H1 (cell line): Measurements from ENCODE around the gene CADPS. TPM values are rescaled to one million over a fixed set of nuclear protein-coding genes. Genes with fewer than 3 reads are reported as not detected.

Source experiments
- CTCF ChIA-PET: fragments of 300-600 bp; sonication (Branson Sonifier 250); formaldehyde crosslinking; loops from one replicate; lab custom pipeline; 2021; ENCODE audit not compliant: partially characterized antibody; lab: Charles Lee
- POLR2A ChIA-PET: fragments of 300-600 bp; sonication (Branson Sonifier 250); formaldehyde crosslinking; loops from one replicate; lab custom pipeline; 2021; ENCODE audit warnings: inconsistent platforms; ENCODE audit not compliant: partially characterized antibody; lab: Charles Lee
- DNase-seq, 2 experiments: peaks; one replicate each; pipeline versions ENCODE4 v3.0.0 to v3.0.0-alpha.2; 2010 to 2022; ENCODE audit warnings: low spot score in 2 of 2, low read depth in 1 of 2, mixed read lengths in 1 of 2
- FAIRE-seq: peaks from 2 replicates; lab custom pipeline; 2011; peaks lifted over from hg19 to GRCh38; lab: Jason Lieb, UNC
- H2AFZ ChIP-seq: 2 replicates; pipeline ENCODE4 v1.8.1; 2012; ENCODE audit warnings: low read length, inconsistent platforms
- H2AK5ac ChIP-seq: 2 replicates; pipeline ENCODE4 v1.6.1; 2013; ENCODE audit warnings: low read depth, low read length
- H2BK120ac ChIP-seq: replicated peaks from 2 replicates; pipeline ENCODE3; 2013; ENCODE audit warnings: low read depth, low read length, inconsistent platforms
- H2BK12ac ChIP-seq: 2 replicates; pipeline ENCODE4 v1.6.1; 2013; ENCODE audit warnings: low read depth, low read length
- H2BK15ac ChIP-seq: 2 replicates; pipeline ENCODE4 v1.6.1; 2013; ENCODE audit warnings: low read length
- H2BK20ac ChIP-seq: 2 replicates; pipeline ENCODE4 v1.6.1; 2013; ENCODE audit warnings: low read length
- H2BK5ac ChIP-seq: 2 replicates; pipeline ENCODE4 v1.6.1; 2013; ENCODE audit warnings: low read depth, low read length
- H3K14ac ChIP-seq: 2 replicates; pipeline ENCODE4 v1.6.1; 2013; ENCODE audit warnings: inconsistent platforms; ENCODE audit not compliant: insufficient read length
- H3K18ac ChIP-seq: 2 replicates; pipeline ENCODE4 v1.6.1; 2013; ENCODE audit warnings: low read length; ENCODE audit errors: extremely low read depth
- H3K23ac ChIP-seq: 2 replicates; pipeline ENCODE4 v1.6.1; 2013; ENCODE audit warnings: inconsistent platforms; ENCODE audit not compliant: insufficient read length
- H3K23me2 ChIP-seq: 2 replicates; pipeline ENCODE4 v1.6.1; 2013; ENCODE audit warnings: low read depth, low read length
- H3K27ac ChIP-seq: 2 replicates; pipeline ENCODE4 v1.6.1; 2011; ENCODE audit warnings: low read depth, low read length, inconsistent platforms
- H3K27me3 ChIP-seq, 4 experiments: replicated peaks in 1 of 4; 1 replicate in 1 of 4; 2 replicates in 3 of 4; pipeline versions ENCODE4 v1.6.1 to v1.8.1; 2011 to 2013; ENCODE audit warnings: low read length in 3 of 4, mild to moderate bottlenecking in 3 of 4, inconsistent platforms in 2 of 4, mixed read lengths in 2 of 4, moderate library complexity in 1 of 4; ENCODE audit not compliant: control insufficient read depth in 3 of 4, insufficient read depth in 3 of 4; ENCODE audit errors: extremely low read depth in 1 of 4
- H3K36me3 ChIP-seq, 4 experiments: 2 replicates each; pipeline versions ENCODE4 v1.6.1 to v1.8.1; 2011 to 2013; ENCODE audit warnings: mild to moderate bottlenecking in 4 of 4, low read length in 3 of 4, moderate library complexity in 2 of 4, control low read depth in 1 of 4, inconsistent platforms in 1 of 4; ENCODE audit not compliant: insufficient read depth in 4 of 4, control insufficient read depth in 2 of 4
- H3K4ac ChIP-seq: replicated peaks from 2 replicates; pipeline ENCODE3; 2013; ENCODE audit warnings: low read length, low read depth, mixed read lengths, inconsistent platforms; ENCODE audit not compliant: insufficient read length
- H3K4me1 ChIP-seq, 4 experiments: replicated peaks in 1 of 4; 1 replicate in 1 of 4; 2 replicates in 3 of 4; pipeline versions ENCODE4 v1.6.1 to v1.8.1; 2011 to 2013; ENCODE audit warnings: low read length in 3 of 4, inconsistent platforms in 2 of 4, mixed read lengths in 1 of 4; ENCODE audit not compliant: insufficient read depth in 4 of 4, control insufficient read depth in 3 of 4
- H3K4me2 ChIP-seq, 2 experiments: 2 replicates each; pipeline versions ENCODE4 v1.6.1 to v1.8.1; 2011 to 2013; ENCODE audit warnings: low read depth in 2 of 2, low read length in 2 of 2, control low read depth in 1 of 2, inconsistent platforms in 1 of 2, mild to moderate bottlenecking in 1 of 2; ENCODE audit not compliant: insufficient read depth in 1 of 2
- H3K4me3 ChIP-seq, 4 experiments: fragments of 200-600, 300-600 bp in 1 of 4; sonication (generic), shearing (Covaris generic), sonication (Bioruptor Twin) in 1 of 4; 2 replicates each; pipeline versions ENCODE4 v1.5.1 to v1.8.1; 2011 to 2016; ENCODE audit warnings: low read length in 4 of 4, low read depth in 3 of 4, control low read depth in 2 of 4, inconsistent platforms in 2 of 4, mild to moderate bottlenecking in 2 of 4, mixed read lengths in 1 of 4, moderate library complexity in 1 of 4; ENCODE audit not compliant: insufficient read depth in 2 of 4; ENCODE audit errors: extremely low read depth in 1 of 4
- H3K56ac ChIP-seq: replicated peaks from 2 replicates; pipeline ENCODE3; 2013; ENCODE audit warnings: low read depth, mild to moderate bottlenecking, mixed read lengths, low read length, inconsistent platforms; ENCODE audit not compliant: insufficient read length
- H3K79me1 ChIP-seq: 2 replicates; pipeline ENCODE4 v1.6.1; 2013; ENCODE audit warnings: low read depth, low read length, control low read depth
- H3K79me2 ChIP-seq, 2 experiments: 2 replicates each; pipeline versions ENCODE4 v1.6.1 to v1.8.1; 2012 to 2013; ENCODE audit warnings: low read length in 2 of 2, mild to moderate bottlenecking in 2 of 2, inconsistent platforms in 1 of 2; ENCODE audit not compliant: insufficient read depth in 2 of 2, control insufficient read depth in 1 of 2
- H3K9ac ChIP-seq, 4 experiments: replicated peaks in 1 of 4; 1 replicate in 1 of 4; 2 replicates in 3 of 4; pipeline versions ENCODE4 v1.6.1 to v1.8.1; 2011 to 2013; ENCODE audit warnings: low read depth in 3 of 4, low read length in 3 of 4, control low read depth in 2 of 4, mild to moderate bottlenecking in 2 of 4, moderate library complexity in 2 of 4, inconsistent platforms in 1 of 4; ENCODE audit errors: extremely low read depth in 1 of 4
- H3K9me3 ChIP-seq, 2 experiments: 2 replicates each; pipeline versions ENCODE4 v1.6.1 to v1.8.1; 2012 to 2013; ENCODE audit warnings: mild to moderate bottlenecking in 2 of 2, moderate library complexity in 2 of 2, control low read depth in 1 of 2, inconsistent platforms in 1 of 2, low read depth in 1 of 2, low read length in 1 of 2, mixed read lengths in 1 of 2; ENCODE audit not compliant: insufficient read depth in 2 of 2
- H4K20me1 ChIP-seq, 2 experiments: replicated peaks in 1 of 2; 2 replicates each; pipeline versions ENCODE3 to v1.8.1; 2011 to 2013; ENCODE audit warnings: inconsistent platforms in 2 of 2, low read length in 2 of 2, mild to moderate bottlenecking in 1 of 2; ENCODE audit not compliant: insufficient read depth in 2 of 2, control insufficient read depth in 1 of 2
- H4K5ac ChIP-seq: 2 replicates; pipeline ENCODE4 v1.6.1; 2013; ENCODE audit warnings: low read length, low read depth, mixed read lengths, inconsistent platforms; ENCODE audit not compliant: insufficient read length
- H4K8ac ChIP-seq: 2 replicates; pipeline ENCODE4 v1.8.0; 2013; ENCODE audit warnings: mild to moderate bottlenecking, moderate library complexity, low read length, inconsistent platforms; ENCODE audit not compliant: insufficient read depth; ENCODE audit errors: extremely low read depth
- H4K91ac ChIP-seq: replicated peaks from 2 replicates; pipeline ENCODE3; 2013; ENCODE audit warnings: low read length, mixed read lengths, inconsistent platforms; ENCODE audit not compliant: insufficient read length
- CHD2 ChIP-seq: IDR thresholded peaks from 2 replicates; pipeline ENCODE4 v1.6.1; 2012; ENCODE audit warnings: low read length, improper control_type of control experiment
- EGR1 ChIP-seq: IDR thresholded peaks from 2 replicates; pipeline ENCODE4 v1.6.1; 2011; ENCODE audit warnings: low read depth, low read length, borderline replicate concordance
- JUND ChIP-seq: IDR thresholded peaks from 2 replicates; pipeline ENCODE4 v1.6.1; 2011; ENCODE audit warnings: mild to moderate bottlenecking, improper control_type of control experiment, low read length
- PHF8 ChIP-seq: fragments of 200-600 bp; sonication (generic); conservative IDR thresholded peaks from 2 replicates; pipeline ENCODE4 v1.7.1; 2012; ENCODE audit warnings: low read depth, mild to moderate bottlenecking, inconsistent platforms, low read length, moderate library complexity
- TAF1 ChIP-seq: IDR thresholded peaks from 2 replicates; pipeline ENCODE4 v1.6.1; 2011; ENCODE audit warnings: mild to moderate bottlenecking, low read depth, low read length
- WGBS, 2 experiments: shearing (Covaris generic) in 1 of 2; methylation state at CpG; one replicate each; pipeline versions ENCODE4 v1.1.6 to v1.1.7; 2013 to 2015; ENCODE audit warnings: low lambda C conversion rate in 2 of 2, mixed read lengths in 2 of 2, inconsistent platforms in 1 of 2, low coverage in 1 of 2, missing lambda C conversion rate in 1 of 2; ENCODE audit not compliant: insufficient replicate concordance in 2 of 2, insufficient coverage in 1 of 2, insufficient read length in 1 of 2; ENCODE audit errors: extremely low coverage in 1 of 2, missing lambda C conversion rate in 1 of 2; 5-methylcytosine and 5-hydroxymethylcytosine counted together
- polyA plus RNA-seq, 7 experiments: library from polyadenylated mRNA; depleted of rRNA in 3 of 7; stranded (reverse) in 5 of 7; unstranded in 2 of 7; fragments of >200 nt in 5 of 7; fragments of 200-250 nt in 2 of 7; gene quantifications; 1 replicate in 5 of 7; 2 replicates in 1 of 7; 4 replicates in 1 of 7; pipeline versions ENCODE4 v1.2.1 to v1.2.3, GENCODE V29; 2011 to 2013; ENCODE audit warnings: missing spikeins in 2 of 7, mixed read lengths in 2 of 7
- total RNA-seq: library from RNA; stranded (reverse); fragmentation: NEBNext Ultra II Directional; extraction: Animal tissue kit (Norgen Biotek cat#: 25700); gene quantifications from 2 replicates; pipeline ENCODE4 v1.2.1, GENCODE V29; 2021

CADPS gene
- total and polyA plus RNA-seq, 2 of the 8 experiments (the other 6 are each of a cell fraction or from before 2014, with no cell fraction given): 7.1 to 10.2 TPM

DNA sequence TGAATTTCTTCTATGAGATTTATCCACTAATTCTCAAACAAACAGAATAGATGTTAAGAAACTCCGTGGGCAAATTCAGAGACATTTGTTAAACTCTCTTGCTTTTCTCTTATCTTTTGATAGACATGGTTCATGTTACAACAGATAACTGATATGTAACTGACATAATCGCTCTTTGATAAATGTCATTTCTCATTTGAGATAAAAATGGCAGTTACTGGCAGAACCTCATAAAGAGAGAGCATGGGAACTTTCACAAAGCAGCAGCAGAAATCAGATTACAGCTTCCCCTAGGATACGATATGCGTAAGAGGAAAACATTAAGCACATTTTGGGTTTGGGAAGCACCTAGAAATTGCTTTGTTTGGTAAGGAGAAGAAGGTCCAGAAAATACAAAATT lies 126.1 kb downstream of the CADPS start:
- H3K4me3 ChIP-seq: no peak overlapping the region
- no peak overlapping the region for H4K91ac ChIP-seq
- no peak overlapping the region for H3K4ac ChIP-seq
- no peaks in the 10 kb centered on the region for H3K79me2 ChIP-seq
- no peak overlapping the region for H3K9ac ChIP-seq
- H2BK12ac ChIP-seq: no peak overlapping the region
- no peak for DNase-seq
- no peak overlapping the region for H2AK5ac ChIP-seq
- WGBS, 2 experiments: 91% methylated on average over 4 of the region's 4 CpGs; no CpG with 5 or more reads in 1 of the 2 experiments
- H2BK15ac ChIP-seq: no peak overlapping the region
- no peak overlapping the region for H2BK20ac ChIP-seq
- H3K9me3 ChIP-seq: no peaks in the 10 kb centered on the region
- H2AFZ ChIP-seq: no peak overlapping the region
- no peak overlapping the region for H2BK5ac ChIP-seq
- no peaks in the 10 kb centered on the region for H3K23me2 ChIP-seq
- no peak overlapping the region for H4K5ac ChIP-seq
- ChIA-PET POLR2A (no interaction called here), CTCF (interaction anchor here (0.6 to 1.6 kb wide), 4 partner anchors 9 to 638 kb away, joined by 3 to 5 read pairs (median 3); no protein-coding TSS in a partner anchor)
- no peak overlapping the region for H3K18ac ChIP-seq
- H2BK120ac ChIP-seq: no peak overlapping the region
- H3K56ac ChIP-seq: no peak overlapping the region
- no peak overlapping the region for H4K8ac ChIP-seq
- H3K4me1 ChIP-seq: no peaks in the 10 kb centered on the region
- no peak overlapping the region for H3K4me2 ChIP-seq
- FAIRE-seq: no peak
- no peaks in the 10 kb centered on the region for H3K36me3 ChIP-seq
- H3K23ac ChIP-seq: no peak overlapping the region
- H4K20me1 ChIP-seq: no peaks in the 10 kb centered on the region
- H3K14ac ChIP-seq: no peak overlapping the region
- no peaks in the 10 kb centered on the region for H3K79me1 ChIP-seq
- H3K27me3 ChIP-seq: no peaks in the 10 kb centered on the region
- no peak overlapping the region for H3K27ac ChIP-seq
- no peak for TF ChIP-seq CHD2
- TF ChIP-seq EGR1: no peak
- TF ChIP-seq JUND: no peak
- no peak for TF ChIP-seq PHF8
- no peak for TF ChIP-seq TAF1
